ENCODE results near the gene NPBWR2. TPM values are rescaled to one million over a fixed set of nuclear protein-coding genes. Genes with fewer than 3 reads are reported as not detected.

NPBWR2 gene
- total and polyA plus RNA-seq, 2 donors (not counting 3 experiments of a cell fraction or from before 2014, with no cell fraction given) = not detected

DNA sequence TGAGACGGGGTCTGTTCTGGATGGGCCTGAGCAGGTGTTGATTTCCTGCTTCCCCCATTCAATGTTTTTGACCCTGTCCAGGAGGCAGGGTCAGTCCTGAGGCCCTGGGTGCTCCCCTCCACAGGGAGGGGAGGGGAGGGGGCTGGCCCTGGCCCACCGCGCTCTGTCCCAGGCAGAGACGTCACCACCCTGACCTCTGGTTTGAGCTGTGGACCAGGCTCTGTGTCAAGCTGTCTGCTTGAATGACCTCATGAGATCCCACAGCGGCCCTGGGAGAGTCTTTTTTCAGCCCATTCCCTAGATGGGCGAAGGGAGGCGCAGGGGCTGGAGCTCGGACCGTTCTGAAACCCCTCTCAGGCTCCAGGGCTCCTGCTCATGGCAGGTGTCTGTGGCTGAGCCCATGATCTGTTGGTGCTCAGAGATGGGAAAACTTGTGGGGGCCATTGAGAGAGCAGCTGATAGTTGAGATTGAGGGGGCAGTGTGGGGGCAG lies 14.3 kb downstream of the NPBWR2 start:
- H2AFZ ChIP-seq (ENCODE audit: low read depth, low read length) = no peak overlapping the region
- no peaks in the 10 kb centered on the region for H3K4me1 ChIP-seq (ENCODE audit: control insufficient read depth, extremely low read depth, insufficient read depth, low read length)
- H3K27me3 ChIP-seq (ENCODE audit: control insufficient read depth in 2 of 2, insufficient read depth in 2 of 2, low read length in 2 of 2) = no peaks in the 10 kb centered on the region
- no peaks in the 10 kb centered on the region for H4K20me1 ChIP-seq (replicated peaks; ENCODE audit: control insufficient read depth, extremely low read depth, insufficient read depth, low read length)
- no peaks in the 10 kb centered on the region for H3K36me3 ChIP-seq (ENCODE audit: control insufficient read depth in 2 of 2, extremely low read depth in 1 of 2, insufficient read depth in 2 of 2, low read length in 2 of 2)
- no peaks in the 10 kb centered on the region for H3K9me3 ChIP-seq (replicated peaks; ENCODE audit: control insufficient read depth, insufficient read depth, low read length)
- no peak overlapping the region for H3K4me2 ChIP-seq (ENCODE audit: insufficient read depth, low read length)
- H3K4me3 ChIP-seq (replicated peaks in 1 of 3; ENCODE audit: insufficient read depth in 1 of 3, low read depth in 1 of 3, low read length in 3 of 3) = no peak overlapping the region
- no peaks in the 10 kb centered on the region for H3K9me1 ChIP-seq (replicated peaks; ENCODE audit: control insufficient read depth, extremely low read depth, insufficient read depth, low read length)
- dilution Hi-C loops (cut with MboI; ENCODE audit: extremely low pct_ligation_motif_present, low sequenced_read_pairs) = no loop called here
- FAIRE-seq (no peak), DNase-seq (ENCODE audit: low read depth, low spot score) (no peak)
- intact Hi-C loops (cut with micrococcal nuclease) = no loop called here
- ChIA-PET POLR2A (no interaction called here), CTCF (interaction anchor here (2.3 kb wide), 1 partner anchor 9 kb away, joined by 7 read pairs; the partner anchor contains the start of gene LKAAEAR1)
- TF ChIP-seq POLR2A (IDR thresholded peaks at IDR 0.05; ENCODE audit: low read depth, low read length) (no peak), EZH2 (IDR thresholded peaks at IDR 0.05; ENCODE audit: borderline replicate concordance, low read depth, low read length, severe bottlenecking) (no peak), JUN (IDR thresholded peaks at IDR 0.05; ENCODE audit: borderline replicate concordance, insufficient read depth, insufficient read length, low read depth) (no peak), GATA2 (IDR thresholded peaks at IDR 0.05; ENCODE audit: insufficient read depth, insufficient read length, low read depth, low read length) (no peak), FOS (IDR thresholded peaks at IDR 0.05; ENCODE audit: borderline replicate concordance, insufficient read depth, low read length) (no peak), POLR2AphosphoS5 (IDR thresholded peaks at IDR 0.05; ENCODE audit: insufficient read depth, low read depth, low read length) (no peak), MYC (IDR thresholded peaks at IDR 0.05; ENCODE audit: low read depth, low read length) (no peak)
- TF ChIP-seq, protein P1, sequence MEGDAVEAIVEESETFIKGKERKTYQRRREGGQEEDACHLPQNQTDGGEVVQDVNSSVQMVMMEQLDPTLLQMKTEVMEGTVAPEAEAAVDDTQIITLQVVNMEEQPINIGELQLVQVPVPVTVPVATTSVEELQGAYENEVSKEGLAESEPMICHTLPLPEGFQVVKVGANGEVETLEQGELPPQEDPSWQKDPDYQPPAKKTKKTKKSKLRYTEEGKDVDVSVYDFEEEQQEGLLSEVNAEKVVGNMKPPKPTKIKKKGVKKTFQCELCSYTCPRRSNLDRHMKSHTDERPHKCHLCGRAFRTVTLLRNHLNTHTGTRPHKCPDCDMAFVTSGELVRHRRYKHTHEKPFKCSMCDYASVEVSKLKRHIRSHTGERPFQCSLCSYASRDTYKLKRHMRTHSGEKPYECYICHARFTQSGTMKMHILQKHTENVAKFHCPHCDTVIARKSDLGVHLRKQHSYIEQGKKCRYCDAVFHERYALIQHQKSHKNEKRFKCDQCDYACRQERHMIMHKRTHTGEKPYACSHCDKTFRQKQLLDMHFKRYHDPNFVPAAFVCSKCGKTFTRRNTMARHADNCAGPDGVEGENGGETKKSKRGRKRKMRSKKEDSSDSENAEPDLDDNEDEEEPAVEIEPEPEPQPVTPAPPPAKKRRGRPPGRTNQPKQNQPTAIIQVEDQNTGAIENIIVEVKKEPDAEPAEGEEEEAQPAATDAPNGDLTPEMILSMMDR (IDR thresholded peaks at IDR 0.05; ENCODE audit: extremely low read depth in 1 of 2, insufficient read depth in 1 of 2, low read depth in 1 of 2, low read length in 2 of 2) = no peak
- TF ChIP-seq, protein P2, sequence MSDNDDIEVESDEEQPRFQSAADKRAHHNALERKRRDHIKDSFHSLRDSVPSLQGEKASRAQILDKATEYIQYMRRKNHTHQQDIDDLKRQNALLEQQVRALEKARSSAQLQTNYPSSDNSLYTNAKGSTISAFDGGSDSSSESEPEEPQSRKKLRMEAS (IDR thresholded peaks at IDR 0.05; ENCODE audit: insufficient read depth, insufficient read length) = no peak
- no peak overlapping the region for H3K9ac ChIP-seq (replicated peaks; ENCODE audit: extremely low read depth, insufficient read depth, low read length)
- no peaks in the 10 kb centered on the region for H3K79me2 ChIP-seq (ENCODE audit: control insufficient read depth, insufficient read depth, low read length)
- H3K27ac ChIP-seq (ENCODE audit: insufficient read depth, low read depth, low read length) = no peak overlapping the region
- no TSS peak for BruUV-seq (replicated peaks)
